Measurements from ENCODE around the gene CHMP4A. TPM values are rescaled to one million over a fixed set of nuclear protein-coding genes. Genes with fewer than 3 reads are reported as not detected.

The CHMP4A gene
- total and polyA plus RNA-seq, 2 of the 13 experiments (the other 11 are each of a cell fraction or from before 2014, with no cell fraction given): 83.6 to 113 TPM

DNA sequence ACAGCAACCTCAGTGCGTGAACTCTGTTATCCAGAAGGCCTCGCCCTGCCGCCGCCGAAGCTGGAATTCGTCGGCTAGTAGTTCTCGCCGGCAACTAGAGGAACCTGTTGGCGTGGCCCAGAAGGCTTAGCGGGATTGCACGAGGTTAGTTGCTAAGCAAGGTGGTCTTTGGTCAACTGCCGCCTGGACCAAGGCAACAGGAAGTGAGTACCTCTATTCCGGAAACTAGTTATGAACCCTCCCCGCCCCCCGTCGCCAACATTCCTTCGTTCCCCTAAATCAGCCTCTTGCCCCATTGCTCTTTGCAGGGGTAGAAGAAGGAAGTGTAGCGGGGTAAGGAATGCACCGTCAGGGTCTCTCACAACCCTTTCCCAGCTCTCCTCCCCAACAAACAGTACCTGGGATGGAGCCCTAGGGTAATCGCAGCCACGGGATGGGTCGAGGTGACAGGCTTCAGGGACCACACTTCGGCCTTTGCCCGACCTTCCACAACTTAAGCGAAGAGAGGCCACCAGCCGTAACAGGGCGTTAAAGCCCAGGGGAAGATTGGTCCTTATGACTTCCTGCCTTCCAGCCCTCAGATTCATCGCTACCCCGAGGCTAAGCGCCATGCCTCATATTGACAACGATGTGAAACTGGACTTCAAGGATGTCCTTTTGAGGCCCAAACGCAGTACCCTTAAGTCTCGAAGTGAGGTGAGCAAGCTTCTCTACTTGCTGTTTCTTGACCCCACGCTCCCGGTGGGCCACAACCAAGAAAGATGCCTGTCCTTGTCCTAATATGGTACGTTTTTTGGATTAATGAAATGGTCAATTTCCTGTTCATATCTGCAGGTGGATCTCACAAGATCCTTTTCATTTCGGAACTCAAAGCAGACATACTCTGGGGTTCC is 19.6 kb upstream of the CHMP4A start, which contains the start of gene GMPR2 (continued):
- TF ChIP-seq, protein P1, sequence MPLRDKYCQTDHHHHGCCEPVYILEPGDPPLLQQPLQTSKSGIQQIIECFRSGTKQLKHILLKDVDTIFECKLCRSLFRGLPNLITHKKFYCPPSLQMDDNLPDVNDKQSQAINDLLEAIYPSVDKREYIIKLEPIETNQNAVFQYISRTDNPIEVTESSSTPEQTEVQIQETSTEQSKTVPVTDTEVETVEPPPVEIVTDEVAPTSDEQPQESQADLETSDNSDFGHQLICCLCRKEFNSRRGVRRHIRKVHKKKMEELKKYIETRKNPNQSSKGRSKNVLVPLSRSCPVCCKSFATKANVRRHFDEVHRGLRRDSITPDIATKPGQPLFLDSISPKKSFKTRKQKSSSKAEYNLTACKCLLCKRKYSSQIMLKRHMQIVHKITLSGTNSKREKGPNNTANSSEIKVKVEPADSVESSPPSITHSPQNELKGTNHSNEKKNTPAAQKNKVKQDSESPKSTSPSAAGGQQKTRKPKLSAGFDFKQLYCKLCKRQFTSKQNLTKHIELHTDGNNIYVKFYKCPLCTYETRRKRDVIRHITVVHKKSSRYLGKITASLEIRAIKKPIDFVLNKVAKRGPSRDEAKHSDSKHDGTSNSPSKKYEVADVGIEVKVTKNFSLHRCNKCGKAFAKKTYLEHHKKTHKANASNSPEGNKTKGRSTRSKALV (CRISPR knock-in tag; IDR thresholded peaks at IDR 0.05): peak; percentile 24; the same call in 1 of the 2 replicates
- TF ChIP-seq ZZZ3 (CRISPR knock-in tag; IDR thresholded peaks at IDR 0.05; ENCODE audit: borderline replicate concordance) (peak; percentile 61; the same call in 1 of the 2 replicates), ZMYM2 (CRISPR knock-in tag; IDR thresholded peaks at IDR 0.05) (no peak), ATF7-NPFF (CRISPR knock-in tag; IDR thresholded peaks at IDR 0.05; ENCODE audit: low read depth) (peak; percentile 86; the same call in 1 of the 2 replicates), ZNF468 (CRISPR knock-in tag; IDR thresholded peaks at IDR 0.05) (0 out of 2 replicates have a peak, but pooled peaks have one; percentile 34), MZF1 (CRISPR knock-in tag; IDR thresholded peaks at IDR 0.05; ENCODE audit: borderline replicate concordance) (peak; percentile 53; the same call in 1 of the 2 replicates), ZNF850 (CRISPR knock-in tag; conservative IDR thresholded peaks at IDR 0.05) (0 out of 2 replicates have a peak, but pooled peaks have one; percentile 84), TEAD2 (CRISPR knock-in tag; IDR thresholded peaks at IDR 0.05) (peak; percentile 93), ZNF510 (CRISPR knock-in tag; IDR thresholded peaks at IDR 0.05; ENCODE audit: low read depth) (peak; percentile 85), SKI (IDR thresholded peaks at IDR 0.05; ENCODE audit: partially characterized antibody) (no peak), ARID2 (CRISPR knock-in tag; IDR thresholded peaks at IDR 0.05; ENCODE audit: borderline replicate concordance) (no peak), TEAD3 (CRISPR knock-in tag; optimal IDR thresholded peaks at IDR 0.05; ENCODE audit: borderline replicate concordance) (peak; percentile 82), FOSL2 (CRISPR knock-in tag; IDR thresholded peaks at IDR 0.05) (peak; percentile 61; the same call in 1 of the 2 replicates), ZNF230 (CRISPR knock-in tag; IDR thresholded peaks at IDR 0.05) (peak; percentile 87; the same call in 1 of the 2 replicates), CEBPG (CRISPR knock-in tag; IDR thresholded peaks at IDR 0.05) (no peak; the same call in 1 of the 2 replicates), RARG (CRISPR knock-in tag; IDR thresholded peaks at IDR 0.05; ENCODE audit: low read depth) (no peak; the same call in 1 of the 2 replicates), GPN1 (CRISPR knock-in tag; IDR thresholded peaks at IDR 0.05; ENCODE audit: borderline replicate concordance) (no peak; the same call in 1 of the 2 replicates)
- TF ChIP-seq, protein P2, sequence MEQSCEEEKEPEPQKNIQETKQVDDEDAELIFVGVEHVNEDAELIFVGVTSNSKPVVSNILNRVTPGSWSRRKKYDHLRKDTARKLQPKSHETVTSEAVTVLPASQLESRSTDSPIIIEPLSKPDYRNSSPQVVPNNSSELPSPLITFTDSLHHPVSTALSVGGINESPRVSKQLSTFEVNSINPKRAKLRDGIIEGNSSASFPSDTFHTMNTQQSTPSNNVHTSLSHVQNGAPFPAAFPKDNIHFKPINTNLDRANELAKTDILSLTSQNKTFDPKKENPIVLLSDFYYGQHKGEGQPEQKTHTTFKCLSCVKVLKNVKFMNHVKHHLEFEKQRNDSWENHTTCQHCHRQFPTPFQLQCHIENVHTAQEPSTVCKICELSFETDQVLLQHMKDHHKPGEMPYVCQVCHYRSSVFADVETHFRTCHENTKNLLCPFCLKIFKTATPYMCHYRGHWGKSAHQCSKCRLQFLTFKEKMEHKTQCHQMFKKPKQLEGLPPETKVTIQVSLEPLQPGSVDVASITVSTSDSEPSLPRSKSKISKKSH (CRISPR knock-in tag; IDR thresholded peaks at IDR 0.05; ENCODE audit: borderline replicate concordance): peak; percentile 83
- TF ChIP-seq, protein P3, sequence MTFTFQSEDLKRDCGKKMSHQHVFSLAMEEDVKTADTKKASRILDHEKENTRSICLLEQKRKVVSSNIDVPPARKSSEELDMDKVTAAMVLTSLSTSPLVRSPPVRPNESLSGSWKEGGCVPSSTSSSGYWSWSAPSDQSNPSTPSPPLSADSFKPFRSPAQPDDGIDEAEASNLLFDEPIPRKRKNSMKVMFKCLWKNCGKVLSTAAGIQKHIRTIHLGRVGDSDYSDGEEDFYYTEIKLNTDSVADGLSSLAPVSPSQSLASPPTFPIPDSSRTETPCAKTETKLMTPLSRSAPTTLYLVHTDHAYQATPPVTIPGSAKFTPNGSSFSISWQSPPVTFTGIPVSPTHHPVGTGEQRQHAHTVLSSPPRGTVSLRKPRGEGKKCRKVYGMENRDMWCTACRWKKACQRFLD (CRISPR knock-in tag; IDR thresholded peaks at IDR 0.05; ENCODE audit: borderline replicate concordance): peak; percentile 86
- TF ChIP-seq, protein P4, sequence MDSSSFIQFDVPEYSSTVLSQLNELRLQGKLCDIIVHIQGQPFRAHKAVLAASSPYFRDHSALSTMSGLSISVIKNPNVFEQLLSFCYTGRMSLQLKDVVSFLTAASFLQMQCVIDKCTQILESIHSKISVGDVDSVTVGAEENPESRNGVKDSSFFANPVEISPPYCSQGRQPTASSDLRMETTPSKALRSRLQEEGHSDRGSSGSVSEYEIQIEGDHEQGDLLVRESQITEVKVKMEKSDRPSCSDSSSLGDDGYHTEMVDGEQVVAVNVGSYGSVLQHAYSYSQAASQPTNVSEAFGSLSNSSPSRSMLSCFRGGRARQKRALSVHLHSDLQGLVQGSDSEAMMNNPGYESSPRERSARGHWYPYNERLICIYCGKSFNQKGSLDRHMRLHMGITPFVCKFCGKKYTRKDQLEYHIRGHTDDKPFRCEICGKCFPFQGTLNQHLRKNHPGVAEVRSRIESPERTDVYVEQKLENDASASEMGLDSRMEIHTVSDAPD (CRISPR knock-in tag; IDR thresholded peaks at IDR 0.05): 0 out of 2 replicates have a peak, but pooled peaks have one; percentile 37
- TF ChIP-seq, protein P5, sequence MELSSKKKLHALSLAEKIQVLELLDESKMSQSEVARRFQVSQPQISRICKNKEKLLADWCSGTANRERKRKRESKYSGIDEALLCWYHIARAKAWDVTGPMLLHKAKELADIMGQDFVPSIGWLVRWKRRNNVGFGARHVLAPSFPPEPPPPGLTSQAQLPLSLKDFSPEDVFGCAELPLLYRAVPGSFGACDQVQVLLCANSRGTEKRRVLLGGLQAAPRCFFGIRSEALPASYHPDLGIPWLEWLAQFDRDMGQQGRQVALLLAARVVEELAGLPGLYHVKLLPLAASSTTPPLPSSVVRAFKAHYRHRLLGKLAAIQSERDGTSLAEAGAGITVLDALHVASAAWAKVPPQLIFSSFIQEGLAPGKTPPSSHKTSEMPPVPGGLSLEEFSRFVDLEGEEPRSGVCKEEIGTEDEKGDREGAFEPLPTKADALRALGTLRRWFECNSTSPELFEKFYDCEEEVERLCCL (CRISPR knock-in tag; IDR thresholded peaks at IDR 0.05; ENCODE audit: borderline replicate concordance): peak; percentile 90; the same call in 1 of the 2 replicates

Measured in HepG2 (cell line).